ENCODE results near the gene POLR2J. TPM values are rescaled to one million over a fixed set of nuclear protein-coding genes. Genes with fewer than 3 reads are reported as not detected.
"Not testable (repeated sequence)": the region's sequence is repeated elsewhere in the genome, so short reads cannot be mapped to it uniquely, and the experiment has no call there.

The POLR2J gene
- total and polyA plus RNA-seq, 7 donors = 9.9 to 190 (median 29.3) TPM

DNA sequence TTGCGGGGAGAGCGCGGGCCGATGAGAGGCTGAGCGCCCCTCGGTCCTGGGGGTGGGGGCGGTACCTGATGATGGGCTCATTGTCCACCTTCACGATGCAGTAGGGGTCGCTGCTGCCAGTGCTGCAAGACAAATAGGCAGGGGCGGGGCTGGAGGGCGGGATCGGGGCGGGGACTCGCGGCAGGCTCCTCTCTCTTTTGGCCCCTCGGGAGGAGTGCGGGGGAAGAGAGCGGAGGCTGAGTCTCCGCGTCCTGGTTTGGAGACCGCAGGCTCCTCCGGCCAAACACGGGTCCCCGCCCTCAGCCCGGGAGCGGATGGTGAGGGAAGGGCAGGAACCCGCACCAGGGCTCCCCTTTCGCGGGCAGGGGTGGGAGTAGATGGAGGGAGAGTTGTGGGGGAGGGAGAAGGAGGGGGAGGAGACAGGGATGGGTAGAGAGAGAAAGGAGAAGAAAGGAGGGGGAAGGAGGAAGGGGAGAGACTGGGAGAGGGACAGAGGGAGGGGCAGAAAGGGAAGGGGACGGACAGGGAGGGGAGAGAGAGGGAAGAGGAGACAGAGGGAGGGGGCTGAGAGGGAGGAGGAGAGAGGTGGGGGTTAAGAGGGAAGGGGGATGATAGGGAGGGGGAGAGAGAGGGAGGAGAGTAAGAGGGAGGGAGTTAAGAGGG lies 33.3 kb upstream of the POLR2J start:
- intact Hi-C loops (cut with DNase I); H3K4me1 ChIP-seq; H3K36me3 ChIP-seq; DNase-seq; H3K27ac ChIP-seq; H3K27me3 ChIP-seq; H3K4me3 ChIP-seq; H3K9me3 ChIP-seq: not testable (repeated sequence)
- WGBS, 2 donors = no CpG with 5 or more reads among the region's 30 CpGs

DNA sequence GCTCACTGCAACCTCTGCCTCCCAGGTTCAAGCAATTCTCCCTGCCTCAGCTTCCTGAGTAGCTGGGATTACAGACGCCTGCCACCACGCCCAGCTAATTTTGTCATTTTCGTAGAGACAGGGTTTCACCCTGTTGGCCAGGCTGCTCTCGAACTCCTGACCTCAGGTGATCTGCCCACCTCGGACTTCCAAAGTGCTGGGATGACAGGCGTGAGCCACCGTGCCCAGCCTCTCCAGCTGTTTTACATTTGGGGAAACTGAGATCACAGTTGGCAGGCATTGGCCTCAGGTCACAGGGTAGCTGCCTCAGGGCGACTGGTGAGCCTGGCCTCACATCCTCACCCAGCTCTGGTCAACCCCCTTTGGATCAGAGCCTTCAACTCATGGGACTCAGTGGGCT lies 31.9 kb upstream of the POLR2J start:
- 53 to 77% methylated on average over 5 of the region's 8 CpGs for WGBS, 2 donors
- intact Hi-C loops (cut with DNase I); H3K9me3 ChIP-seq; H3K4me1 ChIP-seq; H3K36me3 ChIP-seq; H3K27me3 ChIP-seq; H3K4me3 ChIP-seq; H3K27ac ChIP-seq: not testable (repeated sequence)
- DNase-seq = peak; percentile 50

DNA sequence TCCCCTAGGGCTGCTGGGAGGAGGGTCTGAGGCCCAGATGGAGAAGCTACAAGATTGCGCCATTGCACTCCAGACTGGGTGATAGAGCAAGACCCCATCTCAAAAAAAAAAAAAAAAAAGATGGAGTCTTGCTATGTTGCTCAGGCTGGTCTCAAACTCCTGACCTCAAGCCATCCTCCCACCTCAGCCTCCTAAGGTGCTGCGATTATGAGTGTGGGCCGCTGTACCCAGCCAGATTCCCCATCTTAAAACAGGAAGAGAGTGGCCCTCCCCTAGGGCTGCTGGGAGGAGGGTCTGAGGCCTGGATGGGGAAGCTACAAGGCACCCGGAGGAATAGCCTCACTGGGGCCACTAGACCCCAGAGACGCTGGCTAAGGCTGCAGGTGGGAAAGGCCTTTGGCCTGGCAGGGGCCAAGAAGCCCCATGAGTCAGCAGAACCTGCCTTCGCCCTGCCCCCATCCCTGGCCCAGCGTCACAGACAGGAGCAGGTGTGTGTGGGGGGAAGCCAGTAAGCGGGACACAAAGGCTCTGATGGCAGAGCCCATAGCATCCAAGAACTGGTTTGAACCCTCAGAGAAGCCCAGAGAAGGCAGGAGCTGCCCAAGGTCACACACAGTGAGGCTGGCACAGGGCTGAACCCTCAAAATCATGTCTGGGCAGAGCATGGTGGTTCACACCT lies 28.8 kb upstream of the POLR2J start:
- H3K4me3 ChIP-seq; H3K9me3 ChIP-seq; H3K36me3 ChIP-seq; intact Hi-C loops (cut with DNase I); H3K27me3 ChIP-seq; H3K27ac ChIP-seq; H3K4me1 ChIP-seq: not testable (repeated sequence)
- peak; percentile 53 for DNase-seq
- 82 to 90% methylated on average over 2 of the region's 8 CpGs for WGBS, 2 donors

DNA sequence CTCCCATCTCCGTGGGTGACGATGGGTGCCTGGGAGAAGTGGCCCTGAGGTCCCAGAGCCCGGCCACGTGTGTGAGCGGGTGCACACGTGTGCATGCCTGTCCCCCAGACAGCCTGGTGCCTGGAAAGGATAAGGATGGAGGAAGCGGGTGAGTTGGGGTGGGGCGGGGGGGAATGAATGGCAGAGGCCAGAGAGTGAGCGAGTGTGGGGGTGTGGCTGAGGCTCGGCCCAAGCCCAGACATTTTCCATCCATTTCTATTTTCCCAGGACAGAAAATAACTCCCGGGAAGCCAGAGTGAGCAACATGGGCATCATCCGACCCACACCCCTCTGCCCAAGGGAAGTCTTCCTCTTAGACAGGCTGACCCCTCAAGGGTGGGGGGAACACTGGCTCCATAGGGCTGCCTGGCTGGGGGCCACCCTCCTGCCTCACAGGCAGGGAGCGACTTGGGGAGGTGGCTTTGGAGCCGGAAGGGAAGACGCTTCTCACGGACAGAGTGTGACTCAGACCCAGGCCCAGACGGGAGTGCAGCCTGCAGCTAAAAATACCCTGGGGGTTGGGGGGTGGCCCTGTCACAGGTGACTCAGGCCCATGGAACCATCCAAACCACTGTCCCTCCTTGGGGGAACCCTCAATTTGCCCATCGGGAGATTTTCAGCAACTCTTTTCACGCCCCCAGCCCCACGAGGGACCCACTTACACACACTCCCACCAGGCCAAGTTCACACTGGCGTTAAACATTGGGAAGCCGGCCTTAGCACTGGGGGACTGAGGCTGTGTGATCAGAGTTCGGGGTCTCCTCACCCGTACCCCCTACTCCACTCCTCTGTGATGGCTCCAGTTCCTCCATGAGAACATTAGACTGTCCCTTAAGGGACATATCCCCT lies 26.8 kb upstream of the POLR2J start:
- 89 to 90% methylated on average over 5 of the region's 24 CpGs for WGBS, 2 donors
- H3K27ac ChIP-seq = peak overlapping the region in 2 of 4 donors; percentile 57 to 65

DNA sequence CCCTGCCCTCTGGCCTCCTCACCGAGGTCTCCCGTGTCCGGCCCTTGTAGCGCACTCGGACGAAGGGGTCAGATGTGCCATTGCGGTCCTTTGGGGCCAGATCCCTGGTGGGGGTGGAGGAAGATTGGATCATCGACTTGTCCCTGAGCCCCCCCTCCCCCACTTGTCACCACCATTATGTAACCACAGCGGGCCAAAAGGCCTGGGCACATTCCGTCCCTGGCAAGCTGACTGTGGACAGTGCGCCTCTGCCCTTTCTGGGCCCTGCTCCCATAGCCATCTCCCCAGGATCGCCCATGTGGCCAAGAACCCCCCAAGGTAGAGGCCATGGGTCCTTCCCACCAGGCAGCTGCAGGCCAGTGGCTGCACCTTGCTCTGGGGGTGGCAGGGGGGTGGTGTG lies 24.4 kb upstream of the POLR2J start:
- H3K4me3 ChIP-seq; DNase-seq; H3K27me3 ChIP-seq; H3K9me3 ChIP-seq; intact Hi-C loops (cut with DNase I); H3K36me3 ChIP-seq; H3K27ac ChIP-seq; H3K4me1 ChIP-seq: not testable (repeated sequence)
- WGBS, 2 donors = no CpG with 5 or more reads among the region's 12 CpGs

More for the DNA sequence above, 26.8 kb upstream of the POLR2J start:
- H3K36me3 ChIP-seq; H3K27me3 ChIP-seq; intact Hi-C loops (cut with DNase I); H3K4me3 ChIP-seq; H3K4me1 ChIP-seq; H3K9me3 ChIP-seq: not testable (repeated sequence)
- peak; percentile 42 for DNase-seq

DNA sequence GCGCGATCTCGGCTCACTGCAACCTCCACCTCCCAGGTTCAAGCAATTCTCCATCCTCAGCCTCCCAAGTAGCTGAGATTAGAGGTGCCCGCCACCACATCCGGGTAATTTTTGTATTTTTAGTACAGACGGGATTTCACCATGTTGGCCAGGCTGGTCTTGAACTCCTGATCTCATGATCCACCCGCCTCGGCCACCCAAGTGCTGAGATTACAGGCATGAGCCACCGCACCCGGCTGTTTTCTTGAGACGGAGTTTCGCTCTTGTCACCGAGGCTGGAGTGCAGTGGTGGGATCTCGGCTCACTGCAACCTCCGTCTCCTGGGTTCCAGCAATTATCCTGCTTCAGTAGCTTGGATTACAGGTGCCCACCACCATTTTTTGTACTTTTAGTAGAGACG lies 19.6 kb upstream of the POLR2J start:
- H3K4me1 ChIP-seq; H3K9me3 ChIP-seq; H3K27me3 ChIP-seq; intact Hi-C loops (cut with DNase I); H3K4me3 ChIP-seq; H3K27ac ChIP-seq; H3K36me3 ChIP-seq: not testable (repeated sequence)
- 95 to 97% methylated on average over 11 of the region's 16 CpGs for WGBS, 2 donors
- DNase-seq = peak; percentile 55

DNA sequence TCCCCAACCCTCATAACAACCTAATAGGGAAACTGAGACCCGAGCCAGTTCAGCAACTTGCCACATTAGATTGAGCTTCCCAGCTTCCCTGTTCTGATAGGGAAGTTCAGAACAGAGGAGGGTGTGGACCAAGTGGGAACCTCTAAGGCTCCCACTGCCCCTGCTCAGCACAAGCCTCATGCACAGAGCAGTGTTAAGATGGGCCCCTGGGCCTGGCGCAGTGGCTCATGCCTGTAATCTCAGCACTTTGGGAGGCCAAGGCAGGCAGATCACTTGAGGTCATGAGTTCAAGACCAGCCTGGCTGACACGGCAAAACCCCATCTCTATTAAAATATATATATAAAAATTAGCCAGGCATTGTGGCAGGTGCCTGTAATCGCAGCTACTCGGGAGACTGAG lies 18.6 kb upstream of the POLR2J start:
- H3K9me3 ChIP-seq; H3K27ac ChIP-seq; DNase-seq; H3K27me3 ChIP-seq; H3K36me3 ChIP-seq; intact Hi-C loops (cut with DNase I); H3K4me3 ChIP-seq; H3K4me1 ChIP-seq: not testable (repeated sequence)
- WGBS, 2 donors = 81 to 95% methylated on average over 1 of the region's 5 CpGs

DNA sequence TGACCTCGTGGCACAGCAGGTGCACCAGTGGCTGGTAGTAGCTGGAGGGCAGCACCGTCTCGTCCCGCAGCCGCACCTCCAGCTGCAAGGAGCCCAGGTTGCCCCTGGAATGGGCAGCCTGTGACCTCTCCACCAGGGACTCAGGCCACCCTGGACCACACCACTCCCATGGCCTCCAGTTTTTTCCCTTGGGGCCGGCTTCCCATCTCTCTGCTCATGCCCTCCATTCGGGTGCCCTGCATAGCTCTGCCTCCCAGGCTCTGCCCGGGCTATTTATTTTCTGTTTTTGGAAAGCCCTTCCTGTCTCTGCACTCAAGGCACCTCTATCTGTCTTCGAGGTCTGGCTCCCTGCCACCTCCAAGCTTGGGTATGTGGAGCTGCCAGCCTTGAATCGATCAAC lies 18.1 kb upstream of the POLR2J start:
- H3K36me3 ChIP-seq; H3K4me1 ChIP-seq; intact Hi-C loops (cut with DNase I); H3K27me3 ChIP-seq; H3K4me3 ChIP-seq; H3K27ac ChIP-seq; H3K9me3 ChIP-seq: not testable (repeated sequence)
- DNase-seq = peak; percentile 25
- 70 to 81% methylated on average over 3 of the region's 10 CpGs for WGBS, 2 donors

DNA sequence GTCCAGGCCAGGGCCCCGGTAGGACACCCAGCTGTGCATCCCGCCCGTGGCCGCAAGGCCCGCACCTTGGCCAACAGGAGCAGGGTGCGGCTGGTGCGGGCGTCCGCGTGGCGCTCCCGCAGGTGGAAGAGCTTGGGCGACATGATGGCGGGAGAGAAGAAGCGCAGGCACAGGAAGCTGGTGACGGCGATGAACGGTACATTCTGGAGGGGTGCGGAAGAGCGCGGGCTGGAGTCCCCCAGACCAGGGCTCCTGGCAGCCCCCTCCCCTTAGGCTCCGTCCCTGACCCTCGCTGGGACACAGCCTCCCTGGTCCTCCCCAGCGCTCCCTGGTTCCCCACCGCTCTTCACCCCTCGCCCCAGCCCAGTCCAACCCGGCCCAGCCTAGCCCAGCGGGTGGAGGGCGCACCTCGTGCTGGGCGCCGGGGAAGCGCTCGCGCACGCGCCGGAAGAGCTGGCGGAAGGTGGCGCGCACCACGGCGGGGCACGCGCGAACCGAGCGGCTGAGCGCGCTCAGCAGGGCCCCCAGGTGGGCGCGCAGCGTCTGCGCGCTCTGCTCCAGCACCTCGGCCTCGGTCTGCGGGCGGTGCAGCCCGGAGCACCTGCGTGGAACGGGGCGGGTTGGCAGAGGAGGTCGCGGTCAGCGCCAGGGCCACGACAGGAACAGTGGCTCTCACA lies 15.9 kb upstream of the POLR2J start:
- H3K9me3 ChIP-seq; intact Hi-C loops (cut with DNase I); H3K4me3 ChIP-seq; DNase-seq; H3K27ac ChIP-seq; H3K27me3 ChIP-seq; H3K4me1 ChIP-seq; H3K36me3 ChIP-seq: not testable (repeated sequence)
- no CpG with 5 or more reads among the region's 67 CpGs for WGBS, 2 donors

DNA sequence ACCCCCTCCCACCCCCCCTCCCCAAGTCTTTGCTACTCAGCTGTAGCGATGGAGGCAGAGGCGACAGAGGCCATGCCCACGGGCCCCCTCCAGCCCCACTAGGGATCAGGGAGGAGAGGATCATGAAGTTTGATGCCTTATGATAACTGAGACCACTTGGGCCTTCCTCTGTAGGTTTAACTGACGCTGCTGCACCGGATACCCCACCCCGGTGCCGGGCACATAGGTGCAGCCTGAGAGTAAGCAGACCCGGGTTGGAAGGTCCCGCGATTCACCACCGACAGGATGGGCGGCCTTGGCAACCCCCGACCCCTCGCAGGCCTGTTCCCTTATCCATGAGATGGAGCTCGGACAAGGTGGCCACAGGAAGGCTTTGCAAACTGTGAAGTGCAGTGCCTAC lies 15.3 kb upstream of the POLR2J start:
- 15 to 23% methylated on average over 8 of the region's 15 CpGs for whole genome bisulfite sequencing, 2 donors
- intact Hi-C loops (cut with DNase I); H3K27ac ChIP-seq; H3K27me3 ChIP-seq; H3K9me3 ChIP-seq; H3K4me1 ChIP-seq; DNase-seq; H3K36me3 ChIP-seq; H3K4me3 ChIP-seq: not testable (repeated sequence)

DNA sequence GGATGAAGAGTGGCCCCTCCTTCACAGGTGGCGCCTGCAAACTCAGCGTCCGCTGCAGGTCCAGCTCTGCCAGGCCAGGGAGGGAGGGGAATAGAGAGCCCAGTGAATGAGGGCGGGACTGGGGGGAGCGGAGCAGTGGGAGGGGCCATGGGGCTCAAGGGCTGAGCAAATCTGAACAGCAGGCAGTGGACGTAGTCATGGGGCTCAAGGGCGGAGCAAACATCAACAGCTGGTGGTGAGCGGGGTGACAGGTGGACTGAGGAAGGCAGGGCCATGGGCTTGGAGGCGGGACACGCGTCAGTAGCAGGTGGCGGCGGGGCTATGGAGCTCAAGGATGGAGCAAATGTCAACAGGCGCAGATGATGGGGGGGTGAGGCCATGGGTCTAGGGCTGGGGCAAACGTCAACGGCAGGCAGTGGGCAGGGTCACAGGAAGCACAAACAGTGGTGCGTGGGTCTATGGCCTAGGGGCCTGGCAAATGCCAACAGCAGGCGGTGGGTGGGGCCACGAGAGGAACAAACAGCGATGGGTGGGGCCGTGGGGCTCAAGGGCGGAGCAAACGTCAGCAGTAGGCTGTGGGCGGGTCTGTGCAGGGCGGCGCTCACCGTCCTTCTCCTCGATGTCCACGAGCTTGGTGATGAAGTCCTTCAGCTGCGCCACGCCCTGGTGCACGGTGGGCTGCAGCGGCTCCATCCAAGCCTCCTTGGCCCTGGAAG lies 14.7 kb upstream of the POLR2J start:
- WGBS, 2 donors = no CpG with 5 or more reads among the region's 33 CpGs
- intact Hi-C loops (cut with DNase I); H3K9me3 ChIP-seq; H3K36me3 ChIP-seq; H3K27ac ChIP-seq; H3K4me1 ChIP-seq; H3K4me3 ChIP-seq; H3K27me3 ChIP-seq: not testable (repeated sequence)
- peak; percentile 39 for DNase-seq

DNA sequence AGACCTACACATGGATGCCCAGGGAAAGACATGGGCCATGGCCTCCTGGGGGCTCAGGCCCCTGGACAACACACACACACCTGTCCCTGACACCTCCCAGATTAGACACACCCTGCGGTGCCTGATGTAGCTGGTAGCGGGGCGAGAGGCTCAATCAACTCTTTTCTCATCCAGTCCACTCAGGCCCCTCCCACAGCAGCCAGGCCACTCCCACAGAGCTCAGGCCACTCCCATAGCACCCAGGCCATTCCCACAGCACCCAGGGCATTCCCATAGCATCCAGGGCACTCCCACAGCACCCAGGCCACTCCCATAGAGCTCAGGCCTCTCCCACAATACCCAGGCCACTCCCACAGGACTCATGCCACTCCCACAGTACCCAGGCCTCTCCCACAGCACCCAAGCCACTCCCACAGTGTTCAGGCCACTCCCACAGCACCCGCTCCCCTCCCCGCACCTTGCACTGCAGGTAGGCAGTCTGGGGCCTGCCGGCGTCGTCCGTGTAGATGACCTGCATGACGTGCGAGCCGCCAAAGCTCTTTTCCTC lies 11.9 kb upstream of the POLR2J start:
- H3K27ac ChIP-seq; H3K4me3 ChIP-seq; H3K4me1 ChIP-seq; H3K9me3 ChIP-seq; intact Hi-C loops (cut with DNase I); H3K27me3 ChIP-seq; H3K36me3 ChIP-seq: not testable (repeated sequence)
- DNase-seq = peak; percentile 33
- WGBS, 2 donors = 10 to 72% methylated on average over 3 of the region's 12 CpGs

Measured in sigmoid colon (tissue), 7 donors.